ENCODE data around the gene PDSS2. TPM values are rescaled to one million over a fixed set of nuclear protein-coding genes. Genes with fewer than 3 reads are reported as not detected.
"Not testable (repeated sequence)": the region's sequence is repeated elsewhere in the genome, so short reads cannot be mapped to it uniquely, and the experiment has no call there.

Gene PDSS2
- total and polyA plus RNA-seq, 2 donors, result 11.1 to 22.6 TPM

- Histone ChIP-seq H3K4me3 (ENCODE audit: low read depth, low read length) (no peak overlapping the region), H3K27ac (ENCODE audit: low read depth) (no peak overlapping the region), H3K4me1 (ENCODE audit: insufficient read depth) (no peaks in the 10 kb centered on the region), H3K36me3 (ENCODE audit: insufficient read depth) (no peaks in the 10 kb centered on the region)
- WGBS, result 91% methylated on average over 5 of the region's 5 CpGs
- no peak for DNase-seq (ENCODE audit: extremely low spot score)
Observed at GRCh38 chr6:107304421-107305025, 154.8 kb downstream of the PDSS2 start.

- no peak overlapping the region for H3K27ac ChIP-seq (ENCODE audit: low read depth)
- H3K36me3 ChIP-seq (ENCODE audit: insufficient read depth), result no peaks in the 10 kb centered on the region
- H3K4me1 ChIP-seq (ENCODE audit: insufficient read depth), result no peaks in the 10 kb centered on the region
- no peak overlapping the region for H3K4me3 ChIP-seq (ENCODE audit: low read depth, low read length)
- DNase-seq (ENCODE audit: extremely low spot score), result no peak
- WGBS, result 75% methylated on average over 4 of the region's 4 CpGs
Observed at GRCh38 chr6:107293350-107293749, 166.0 kb downstream of the PDSS2 start.

GRCh38 chr6:107292715-107293271 is 166.6 kb downstream of the PDSS2 start:
- Histone ChIP-seq H3K4me3 (ENCODE audit: low read depth, low read length) (no peak overlapping the region), H3K4me1 (ENCODE audit: insufficient read depth) (no peaks in the 10 kb centered on the region), H3K36me3 (ENCODE audit: insufficient read depth) (no peaks in the 10 kb centered on the region), H3K27ac (ENCODE audit: low read depth) (no peak overlapping the region)
- DNase-seq (ENCODE audit: extremely low spot score), result no peak
- 53% methylated on average over 6 of the region's 6 CpGs for WGBS

GRCh38 chr6:107290491-107290890 is 168.9 kb downstream of the PDSS2 start:
- Histone ChIP-seq H3K4me1 (ENCODE audit: insufficient read depth) (no peaks in the 10 kb centered on the region), H3K27ac (ENCODE audit: low read depth) (no peak overlapping the region), H3K4me3 (ENCODE audit: low read depth, low read length) (no peak overlapping the region), H3K36me3 (ENCODE audit: insufficient read depth) (no peaks in the 10 kb centered on the region)
- 88% methylated on average over 3 of the region's 3 CpGs for WGBS
- DNase-seq (ENCODE audit: extremely low spot score), result no peak

- not testable (repeated sequence) for H3K4me3 ChIP-seq (ENCODE audit: low read depth, low read length); H3K36me3 ChIP-seq (ENCODE audit: insufficient read depth); H3K4me1 ChIP-seq (ENCODE audit: insufficient read depth); DNase-seq (ENCODE audit: extremely low spot score); H3K27ac ChIP-seq (ENCODE audit: low read depth)
- 98% methylated on average over 9 of the region's 9 CpGs for WGBS
Observed at GRCh38 chr6:107289258-107289657, 170.1 kb downstream of the PDSS2 start.

- 97% methylated on average over 6 of the region's 6 CpGs for WGBS
Observed at GRCh38 chr6:107285683-107286082, 173.7 kb downstream of the PDSS2 start.

GRCh38 chr6:107284805-107285204 is 174.6 kb downstream of the PDSS2 start:
- H3K36me3 ChIP-seq (ENCODE audit: insufficient read depth), result no peaks in the 10 kb centered on the region
- WGBS, result 44% methylated on average over 1 of the region's 1 CpG
- H3K4me3 ChIP-seq (ENCODE audit: low read depth, low read length), result no peak overlapping the region
- no peak overlapping the region for H3K27ac ChIP-seq (ENCODE audit: low read depth)
- no peak for DNase-seq (ENCODE audit: extremely low spot score)
- no peaks in the 10 kb centered on the region for H3K4me1 ChIP-seq (ENCODE audit: insufficient read depth)

More at GRCh38 chr6:107285683-107286082, 173.7 kb downstream of the PDSS2 start:
- H3K4me1 ChIP-seq (ENCODE audit: insufficient read depth); DNase-seq (ENCODE audit: extremely low spot score); H3K36me3 ChIP-seq (ENCODE audit: insufficient read depth); H3K27ac ChIP-seq (ENCODE audit: low read depth); H3K4me3 ChIP-seq (ENCODE audit: low read depth, low read length): not testable (repeated sequence)

GRCh38 chr6:107280791-107281190 is 178.6 kb downstream of the PDSS2 start:
- H3K36me3 ChIP-seq (ENCODE audit: insufficient read depth), result no peaks in the 10 kb centered on the region
- DNase-seq (ENCODE audit: extremely low spot score), result no peak
- 99% methylated on average over 2 of the region's 2 CpGs for WGBS
- H3K4me3 ChIP-seq (ENCODE audit: low read depth, low read length), result no peak overlapping the region
- no peak overlapping the region for H3K27ac ChIP-seq (ENCODE audit: low read depth)
- H3K4me1 ChIP-seq (ENCODE audit: insufficient read depth), result no peaks in the 10 kb centered on the region

GRCh38 chr6:107280001-107280400 is 179.4 kb downstream of the PDSS2 start:
- H3K27ac ChIP-seq (ENCODE audit: low read depth); H3K4me3 ChIP-seq (ENCODE audit: low read depth, low read length); H3K4me1 ChIP-seq (ENCODE audit: insufficient read depth); H3K36me3 ChIP-seq (ENCODE audit: insufficient read depth); DNase-seq (ENCODE audit: extremely low spot score): not testable (repeated sequence)
- WGBS, result 92% methylated on average over 7 of the region's 7 CpGs

- no peak overlapping the region for H3K27ac ChIP-seq (ENCODE audit: low read depth)
- DNase-seq (ENCODE audit: extremely low spot score), result no peak
- 87% methylated on average over 2 of the region's 2 CpGs for WGBS
Observed at GRCh38 chr6:107275330-107275865, 184.0 kb downstream of the PDSS2 start.

GRCh38 chr6:107274288-107274687 is 185.1 kb downstream of the PDSS2 start:
- no peaks in the 10 kb centered on the region for H3K36me3 ChIP-seq (ENCODE audit: insufficient read depth)
- H3K27ac ChIP-seq (ENCODE audit: low read depth), result no peak overlapping the region
- DNase-seq (ENCODE audit: extremely low spot score), result no peak
- 88% methylated on average over 1 of the region's 1 CpG for WGBS
- no peaks in the 10 kb centered on the region for H3K4me1 ChIP-seq (ENCODE audit: insufficient read depth)
- no peak overlapping the region for H3K4me3 ChIP-seq (ENCODE audit: low read depth, low read length)

More at GRCh38 chr6:107275330-107275865, 184.0 kb downstream of the PDSS2 start:
- no peaks in the 10 kb centered on the region for H3K4me1 ChIP-seq (ENCODE audit: insufficient read depth)
- H3K36me3 ChIP-seq (ENCODE audit: insufficient read depth), result no peaks in the 10 kb centered on the region
- H3K4me3 ChIP-seq (ENCODE audit: low read depth, low read length), result no peak overlapping the region

GRCh38 chr6:107272246-107272645 is 187.1 kb downstream of the PDSS2 start:
- WGBS, result 88% methylated on average over 2 of the region's 2 CpGs
- no peak overlapping the region for H3K4me3 ChIP-seq (ENCODE audit: low read depth, low read length)
- no peaks in the 10 kb centered on the region for H3K4me1 ChIP-seq (ENCODE audit: insufficient read depth)
- H3K27ac ChIP-seq (ENCODE audit: low read depth), result no peak overlapping the region
- no peaks in the 10 kb centered on the region for H3K36me3 ChIP-seq (ENCODE audit: insufficient read depth)
- no peak for DNase-seq (ENCODE audit: extremely low spot score)

GRCh38 chr6:107271208-107271790 is 188.1 kb downstream of the PDSS2 start:
- H3K27ac ChIP-seq (ENCODE audit: low read depth), result no peak overlapping the region
- no peaks in the 10 kb centered on the region for H3K36me3 ChIP-seq (ENCODE audit: insufficient read depth)

GRCh38 chr6:107267634-107268033 is 191.7 kb downstream of the PDSS2 start:
- no peak overlapping the region for H3K4me3 ChIP-seq (ENCODE audit: low read depth, low read length)
- no peaks in the 10 kb centered on the region for H3K4me1 ChIP-seq (ENCODE audit: insufficient read depth)
- no peak overlapping the region for H3K27ac ChIP-seq (ENCODE audit: low read depth)
- H3K36me3 ChIP-seq (ENCODE audit: insufficient read depth), result no peaks in the 10 kb centered on the region
- WGBS, result 100% methylated on average over 1 of the region's 1 CpG
- DNase-seq (ENCODE audit: extremely low spot score), result no peak

More at GRCh38 chr6:107271208-107271790, 188.1 kb downstream of the PDSS2 start:
- H3K4me3 ChIP-seq (ENCODE audit: low read depth, low read length), result no peak overlapping the region
- no peaks in the 10 kb centered on the region for H3K4me1 ChIP-seq (ENCODE audit: insufficient read depth)
- DNase-seq (ENCODE audit: extremely low spot score), result no peak
